Inflammatory macrophage treated with lipopolysaccharide for 4 hours (primary cell): ENCODE measurements around the gene DR1.
"Not testable (repeated sequence)": the region's sequence is repeated elsewhere in the genome, so short reads cannot be mapped to it uniquely, and the experiment has no call there.

Experiments
- DNase-seq: peaks from one replicate; pipeline ENCODE4 v3.0.0-alpha.2; 2020

Gene DR1

GRCh38 chr1:93344484-93344883 lies 1.2 kb upstream of the DR1 start:
- DNase-seq, result no peak

GRCh38 chr1:93344886-93345632 lies 648 bp upstream of the DR1 start:
- DNase-seq, result peak; percentile 59

DNA sequence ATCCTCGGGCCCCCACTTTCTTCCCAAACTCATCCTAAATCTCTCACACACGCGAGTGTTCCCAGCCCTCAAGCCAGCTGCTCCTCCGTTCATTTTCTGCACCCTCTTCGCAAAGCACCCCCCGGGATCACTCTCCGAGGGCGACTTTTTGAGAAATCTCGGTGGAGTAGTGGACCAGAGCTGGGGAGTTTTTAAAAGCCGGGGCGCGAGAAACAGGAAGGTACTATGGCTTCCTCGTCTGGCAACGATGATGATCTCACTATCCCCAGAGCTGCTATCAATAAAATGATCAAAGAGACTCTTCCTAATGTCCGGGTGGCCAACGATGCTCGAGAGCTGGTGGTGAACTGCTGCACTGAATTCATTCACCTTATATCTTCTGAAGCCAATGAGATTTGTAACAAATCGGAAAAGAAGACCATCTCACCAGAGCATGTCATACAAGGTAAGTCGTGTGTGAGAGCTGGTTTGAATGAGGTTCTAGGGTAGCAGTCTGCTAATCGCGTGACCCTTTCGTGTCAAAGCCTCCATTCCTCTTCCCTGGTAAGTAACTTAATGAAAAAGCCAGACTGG lies 800 bp downstream of the DR1 start:
- DNase-seq, result peak; percentile 44

DNA sequence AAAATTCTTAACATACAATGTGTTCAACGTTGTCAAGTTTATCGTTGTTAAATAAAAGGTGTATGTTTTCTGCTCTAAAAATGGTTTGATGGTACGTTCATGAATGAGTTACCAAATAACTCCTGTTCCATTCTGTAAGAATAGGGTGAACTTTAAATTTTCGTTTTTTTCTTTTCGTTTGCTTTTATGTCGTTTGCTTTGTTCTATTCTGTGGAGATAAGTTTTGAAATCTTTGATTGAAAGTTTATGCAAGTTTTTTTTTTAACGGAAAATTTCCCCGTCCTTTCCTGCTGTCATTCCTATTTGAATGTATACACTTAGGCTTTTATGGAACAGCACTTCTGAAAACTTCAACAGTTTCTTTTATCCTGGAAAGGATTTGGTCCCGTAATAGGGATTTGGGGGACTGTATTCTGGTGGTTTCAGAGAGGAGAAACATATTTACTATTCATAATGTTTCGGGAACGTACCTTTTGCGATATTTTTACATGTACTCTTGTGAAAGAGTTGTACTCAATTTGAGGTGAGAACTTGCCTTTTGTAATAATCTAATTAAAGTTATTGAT lies 1.7 kb downstream of the DR1 start:
- DNase-seq, result no peak

GRCh38 chr1:93348104-93348728 lies 2.5 kb downstream of the DR1 start:
- DNase-seq, result no peak

DNA sequence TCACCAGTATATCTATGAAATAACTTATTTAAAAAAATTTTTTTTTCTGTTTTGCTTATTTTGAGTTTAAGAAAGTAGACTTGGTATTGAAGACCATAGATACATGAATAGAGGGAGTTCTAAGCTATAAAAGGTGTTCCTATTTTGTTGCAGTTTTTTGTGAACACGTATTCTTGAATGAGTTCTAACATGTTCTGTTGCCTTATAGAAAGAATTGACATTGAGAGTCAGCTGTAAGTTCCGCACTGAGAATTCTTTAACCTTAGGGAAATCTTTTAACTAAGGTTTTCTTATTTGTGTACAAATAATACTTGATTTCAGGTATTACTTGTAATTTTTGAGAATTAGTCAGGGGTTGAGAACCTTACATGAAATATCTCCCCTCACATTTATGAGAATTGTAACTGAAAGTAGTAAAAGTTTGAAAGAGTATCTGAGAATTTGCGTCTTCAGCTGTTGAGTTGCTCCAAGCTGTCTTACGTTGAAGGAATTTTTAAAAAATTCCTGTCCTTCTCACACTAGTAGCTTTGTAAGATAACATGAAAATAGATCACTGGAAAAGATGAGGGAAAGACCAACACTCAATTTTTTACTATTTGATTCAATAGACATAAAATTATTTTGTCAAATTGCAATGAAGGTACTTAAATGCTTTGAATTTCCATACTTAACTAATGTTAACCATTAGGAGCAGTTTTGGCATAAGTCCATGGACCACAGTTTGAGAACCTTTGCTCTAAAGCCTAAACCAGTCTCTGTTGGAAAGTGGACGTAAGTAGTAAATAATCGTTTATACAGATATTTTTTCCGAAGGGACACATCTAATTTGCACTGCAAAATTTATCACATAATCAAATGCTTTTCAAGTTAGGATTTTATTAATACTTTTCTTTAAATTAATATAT lies 3.8 kb downstream of the DR1 start:
- DNase-seq, result no peak

- DNase-seq, result no peak
Measured at GRCh38 chr1:93350322-93350721, 4.6 kb downstream of the DR1 start.

- no peak for DNase-seq
Measured at GRCh38 chr1:93350875-93351274, 5.2 kb downstream of the DR1 start.

GRCh38 chr1:93351346-93351745 lies 5.6 kb downstream of the DR1 start:
- DNase-seq, result not testable (repeated sequence)

DNA sequence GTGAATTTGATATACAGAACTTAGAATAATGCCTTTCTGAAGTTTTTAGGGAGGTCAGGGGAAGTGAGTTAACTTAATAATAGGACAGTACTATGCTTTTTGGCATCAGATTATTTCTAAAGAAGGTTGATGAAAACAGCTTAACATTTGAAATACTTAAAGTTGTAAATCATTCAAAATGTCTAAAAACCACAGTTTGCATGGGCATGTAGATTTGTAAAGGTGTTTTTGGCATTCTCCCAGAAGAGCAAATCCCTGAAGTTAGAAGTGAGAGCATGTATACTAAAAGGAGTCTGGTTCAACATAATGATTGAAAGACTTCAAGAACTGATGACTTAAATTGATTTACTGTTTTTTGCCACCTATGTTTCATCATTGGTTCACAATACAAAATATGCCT lies 6.7 kb downstream of the DR1 start:
- no peak for DNase-seq

DNA sequence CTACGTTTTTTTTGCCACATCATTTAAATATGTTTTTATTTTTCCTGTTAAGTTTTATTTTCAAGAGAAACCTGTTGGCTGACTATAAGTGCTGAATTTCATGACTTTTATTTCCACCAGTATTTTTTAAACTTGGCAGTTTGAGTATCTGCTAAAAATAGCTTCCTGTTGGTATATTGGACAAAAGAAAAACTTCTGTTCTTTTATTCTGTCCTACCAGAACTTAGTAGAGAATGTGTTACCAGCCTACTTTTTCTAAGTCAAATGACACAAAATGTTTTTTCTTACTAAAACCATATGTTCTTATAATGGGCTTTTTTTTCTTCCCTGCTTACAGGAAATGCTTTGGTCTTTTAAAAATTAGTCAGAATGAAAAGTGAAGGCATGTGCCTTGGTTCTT lies 7.6 kb downstream of the DR1 start:
- no peak for DNase-seq

- DNase-seq, result no peak
Measured at GRCh38 chr1:93354749-93355148, 9.0 kb downstream of the DR1 start.

DNA sequence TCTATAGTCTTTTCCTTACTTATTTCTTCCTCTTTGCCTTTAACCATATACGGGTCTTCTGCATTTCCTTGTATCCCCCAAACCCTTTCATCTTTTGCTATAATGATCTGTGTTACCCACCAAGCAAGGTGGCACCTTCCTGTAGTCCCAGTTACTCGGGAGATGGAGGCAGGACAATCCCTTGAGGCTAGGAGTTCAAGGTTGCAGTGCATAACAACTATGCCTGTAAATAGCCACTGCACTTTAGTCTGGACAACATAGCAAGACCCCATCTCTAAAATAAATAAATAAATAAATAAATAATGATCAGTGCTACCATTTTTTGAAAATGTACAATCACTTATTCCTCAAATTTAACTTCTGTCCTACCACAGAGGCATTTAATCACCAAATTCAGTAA lies 11.5 kb downstream of the DR1 start:
- no peak for DNase-seq

- DNase-seq, result peak; percentile 47
Measured at GRCh38 chr1:93358293-93358692, 12.6 kb downstream of the DR1 start.

GRCh38 chr1:93360111-93360510 lies 14.4 kb downstream of the DR1 start:
- DNase-seq, result no peak

DNA sequence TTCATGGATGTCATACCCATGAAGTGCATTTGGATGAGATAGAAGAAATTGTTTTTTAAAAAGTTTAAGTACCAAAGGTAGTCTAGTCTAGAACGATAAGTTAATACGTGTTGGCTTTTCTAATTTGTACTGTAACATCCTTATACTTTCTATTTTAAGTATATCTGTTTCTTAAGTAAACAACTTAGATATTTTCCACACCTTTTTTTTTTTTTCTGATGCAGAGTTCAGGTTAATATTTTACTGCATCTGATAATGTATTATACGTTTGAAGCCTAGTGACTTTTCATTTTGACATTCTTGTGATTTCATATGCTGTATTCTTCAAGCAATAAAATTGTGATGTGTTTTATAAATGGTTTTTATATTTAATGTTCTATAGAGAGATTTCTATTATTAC lies 16.5 kb downstream of the DR1 start:
- DNase-seq, result no peak

GRCh38 chr1:93365813-93366212 lies 20.1 kb downstream of the DR1 start:
- DNase-seq, result no peak

DNA sequence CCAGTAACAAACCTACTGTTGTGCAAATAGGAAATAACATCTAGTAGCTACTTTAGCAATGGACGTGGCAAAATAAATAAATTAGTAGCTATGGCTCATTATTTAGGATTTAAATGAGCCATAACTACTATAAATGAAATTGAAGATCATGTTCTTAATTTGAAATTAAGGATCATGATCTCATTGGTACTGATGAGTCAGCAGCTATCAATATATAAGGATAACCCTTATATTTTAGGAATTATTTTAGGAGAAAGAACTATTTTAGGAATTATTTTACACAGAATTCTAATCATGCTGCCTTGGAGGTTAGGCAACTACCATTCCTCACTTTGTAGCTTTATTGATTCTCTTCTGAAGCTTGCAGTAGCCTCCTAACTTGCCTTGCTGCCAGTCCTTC lies 24.0 kb downstream of the DR1 start:
- DNase-seq, result no peak

GRCh38 chr1:93374334-93375106 lies 28.8 kb downstream of the DR1 start:
- DNase-seq, result no peak

DNA sequence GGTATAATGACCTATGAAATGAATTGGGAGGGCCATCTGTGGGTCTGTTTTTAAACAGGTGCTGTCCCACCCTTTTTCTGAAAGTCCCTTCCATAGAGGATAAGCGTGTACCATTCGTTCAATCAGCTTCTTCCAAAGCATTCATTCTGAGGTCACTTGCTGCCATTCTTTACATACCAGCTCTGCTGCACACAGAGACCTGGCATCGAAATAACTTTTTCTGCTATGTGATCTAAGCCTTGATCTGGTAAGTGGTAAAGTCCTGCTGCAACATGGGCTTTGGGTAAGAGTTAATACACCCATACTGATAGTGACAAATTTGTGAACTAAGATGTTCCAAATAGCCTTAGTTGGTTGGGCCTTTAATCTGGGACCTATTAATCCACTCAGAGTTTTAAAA lies 38.9 kb downstream of the DR1 start:
- DNase-seq, result no peak

DNA sequence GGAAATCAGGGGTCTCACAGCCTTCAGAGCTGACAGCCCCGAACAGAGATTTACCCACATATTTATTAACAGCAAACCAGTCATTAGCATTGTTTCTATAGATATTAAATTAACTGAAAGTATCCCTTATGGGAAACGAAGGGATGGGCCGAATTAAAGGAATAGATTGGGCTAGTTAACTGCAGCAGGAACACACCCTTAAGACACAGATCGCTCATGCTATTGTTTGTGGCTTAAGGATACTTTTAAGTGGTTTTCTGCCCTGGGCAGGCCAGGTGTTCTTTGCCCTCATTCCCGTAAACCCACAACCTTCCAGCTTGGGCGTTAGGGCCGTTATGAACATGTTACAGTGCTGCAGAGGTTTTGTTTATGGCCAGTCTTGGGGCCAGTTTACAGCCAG lies 40.6 kb downstream of the DR1 start:
- DNase-seq, result not testable (repeated sequence)

DNA sequence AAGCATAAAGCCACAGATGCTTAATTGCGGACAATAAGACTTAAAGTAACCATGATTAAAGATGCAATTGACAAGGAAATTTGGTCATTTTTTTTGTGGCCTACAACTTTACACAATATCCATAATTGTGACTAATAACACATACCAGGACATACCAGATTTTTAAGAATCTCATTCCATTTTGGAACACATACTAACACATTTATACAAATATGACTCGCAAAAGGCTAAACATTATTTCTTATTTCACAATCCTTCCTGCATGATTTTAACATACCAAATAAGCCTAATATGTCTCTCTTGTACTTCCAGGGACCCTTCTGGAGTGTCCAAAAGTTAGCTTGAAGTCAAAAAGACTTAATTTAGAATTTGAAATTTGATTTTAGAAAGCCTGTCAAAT lies 48.8 kb downstream of the DR1 start:
- no peak for DNase-seq
